H1 (cell line): ENCODE results near the gene PUS7L. TPM values are rescaled to one million over a fixed set of nuclear protein-coding genes. Genes with fewer than 3 reads are reported as not detected.

Source experiments
- KDM1A ChIP-seq: fragments of 200-600, 300-600 bp; sonication (generic); IDR thresholded peaks from 2 replicates; pipeline ENCODE4 v1.7.1; 2016; ENCODE audit warnings: mild to moderate bottlenecking, low read length, borderline replicate concordance
- SIN3A ChIP-seq, 2 experiments: IDR thresholded peaks in 1 of 2; conservative IDR thresholded peaks in 1 of 2; 2 replicates each; pipeline ENCODE4 v1.6.1; 2011 to 2012; ENCODE audit warnings: low read length in 2 of 2, improper control_type of control experiment in 1 of 2, low read depth in 1 of 2, mild to moderate bottlenecking in 1 of 2
- polyA plus RNA-seq, 7 experiments: library from polyadenylated mRNA; depleted of rRNA in 3 of 7; stranded (reverse) in 5 of 7; unstranded in 2 of 7; fragments of >200 nt in 5 of 7; fragments of 200-250 nt in 2 of 7; gene quantifications; 1 replicate in 5 of 7; 2 replicates in 1 of 7; 4 replicates in 1 of 7; pipeline versions ENCODE4 v1.2.1 to v1.2.3, GENCODE V29; 2011 to 2013; ENCODE audit warnings: missing spikeins in 2 of 7, mixed read lengths in 2 of 7
- total RNA-seq: library from RNA; stranded (reverse); fragmentation: NEBNext Ultra II Directional; extraction: Animal tissue kit (Norgen Biotek cat#: 25700); gene quantifications from 2 replicates; pipeline ENCODE4 v1.2.1, GENCODE V29; 2021

Gene PUS7L
- total and polyA plus RNA-seq, 2 of the 8 experiments (the other 6 are each of a cell fraction or from before 2014, with no cell fraction given), result 3.6 to 26.8 TPM

- TF ChIP-seq SIN3A (conservative IDR thresholded peaks at IDR 0.05 in 1 of 2, IDR thresholded peaks at IDR 0.05 in 1 of 2; ENCODE audit: low read depth in 1 of 2, low read length in 2 of 2) (no peak), KDM1A (no peak)
Observed at GRCh38 chr12:43742106-43742505, 16.5 kb downstream of the PUS7L start (continued).
